ENCODE results near the gene RAP1A. TPM values are rescaled to one million over a fixed set of nuclear protein-coding genes. Genes with fewer than 3 reads are reported as not detected.

The RAP1A gene
- total RNA-seq, 2 donors from 2014 or later, result 126 to 165 TPM

- no peaks in the 10 kb centered on the region for H3K9me3 Mint-ChIP-seq
- H3K36me3 Mint-ChIP-seq, result peaks cover 0 to 5% of the 10 kb centered on the region in 2 donors
- ATAC-seq (no peak), DNase-seq (ENCODE audit: low spot score in 2 of 2) (no peak)
- H3K27ac Mint-ChIP-seq, result no peak overlapping the region
Measured at GRCh38 chr1:111742938-111743549, 123.5 kb downstream of the RAP1A start.

GRCh38 chr1:111743679-111744101 lies 124.1 kb downstream of the RAP1A start:
- Mint-ChIP-seq H3K27ac (no peak overlapping the region), H3K36me3 (peaks cover 0 to 5% of the 10 kb centered on the region in 2 donors), H3K9me3 (no peaks in the 10 kb centered on the region)
- ATAC-seq (no peak), DNase-seq (ENCODE audit: low spot score in 2 of 2) (no peak)

GRCh38 chr1:111745675-111746613 lies 126.4 kb downstream of the RAP1A start:
- Mint-ChIP-seq H3K9me3 (no peaks in the 10 kb centered on the region), H3K36me3 (no peaks in the 10 kb centered on the region), H3K27ac (no peak overlapping the region)
- DNase-seq (ENCODE audit: low spot score in 2 of 2) (no peak), ATAC-seq (no peak)

- no peak for ATAC-seq
Measured at GRCh38 chr1:111746614-111746999, 127.0 kb downstream of the RAP1A start.

GRCh38 chr1:111747282-111747734 lies 127.7 kb downstream of the RAP1A start:
- Mint-ChIP-seq H3K9me3 (no peaks in the 10 kb centered on the region), H3K27ac (no peak overlapping the region), H3K36me3 (no peaks in the 10 kb centered on the region)
- DNase-seq (ENCODE audit: low spot score in 2 of 2) (peak in 1 of 2 donors; percentile 77), ATAC-seq (peak; percentile 88 to 95)

More at GRCh38 chr1:111746614-111746999, 127.0 kb downstream of the RAP1A start:
- Mint-ChIP-seq H3K9me3 (no peaks in the 10 kb centered on the region), H3K36me3 (no peaks in the 10 kb centered on the region), H3K27ac (no peak overlapping the region)
- DNase-seq (ENCODE audit: low spot score in 2 of 2), result no peak

- no peak for DNase-seq (ENCODE audit: low spot score in 2 of 2)
Measured at GRCh38 chr1:111747947-111748346, 128.4 kb downstream of the RAP1A start.

GRCh38 chr1:111749628-111750027 lies 130.0 kb downstream of the RAP1A start:
- Mint-ChIP-seq H3K36me3 (no peaks in the 10 kb centered on the region), H3K27ac (no peak overlapping the region), H3K9me3 (no peaks in the 10 kb centered on the region)
- ATAC-seq (no peak), DNase-seq (ENCODE audit: low spot score in 2 of 2) (no peak)

More at GRCh38 chr1:111747947-111748346, 128.4 kb downstream of the RAP1A start:
- no peaks in the 10 kb centered on the region for H3K36me3 Mint-ChIP-seq
- H3K9me3 Mint-ChIP-seq, result no peaks in the 10 kb centered on the region
- ATAC-seq, result no peak
- H3K27ac Mint-ChIP-seq, result no peak overlapping the region

- ATAC-seq, result no peak
- H3K27ac Mint-ChIP-seq, result no peak overlapping the region
Measured at GRCh38 chr1:111750856-111751255, 131.3 kb downstream of the RAP1A start.

GRCh38 chr1:111751906-111752575 lies 132.5 kb downstream of the RAP1A start:
- Mint-ChIP-seq H3K9me3 (no peaks in the 10 kb centered on the region), H3K27ac (no peak overlapping the region), H3K36me3 (peaks cover 0 to 6% of the 10 kb centered on the region in 2 donors)
- DNase-seq (ENCODE audit: low spot score in 2 of 2) (no peak), ATAC-seq (no peak)

More at GRCh38 chr1:111750856-111751255, 131.3 kb downstream of the RAP1A start:
- DNase-seq (ENCODE audit: low spot score in 2 of 2), result no peak
- Mint-ChIP-seq H3K9me3 (no peaks in the 10 kb centered on the region), H3K36me3 (no peaks in the 10 kb centered on the region)

- ATAC-seq (no peak), DNase-seq (ENCODE audit: low spot score in 2 of 2) (no peak)
- Mint-ChIP-seq H3K9me3 (no peaks in the 10 kb centered on the region), H3K36me3 (peaks cover 5 to 6% of the 10 kb centered on the region in 2 donors), H3K27ac (peak overlapping the region; percentile 93 to 95)
Measured at GRCh38 chr1:111754984-111755330, 135.4 kb downstream of the RAP1A start.

GRCh38 chr1:111755331-111756123 lies 135.9 kb downstream of the RAP1A start, which contains the start of gene DDX20:
DDX20 (plus strand) TSS chr1:111755901; CDS start chr1:111755925, 24 bp downstream.
- no peaks in the 10 kb centered on the region for H3K9me3 Mint-ChIP-seq
- DNase-seq (ENCODE audit: low spot score in 2 of 2), result peak; percentile 92 to 96
- H3K36me3 Mint-ChIP-seq, result peaks cover 5 to 6% of the 10 kb centered on the region in 2 donors
- peak; percentile 94 to 95 for ATAC-seq
- peak within 1 kb of the TSS; percentile 93 to 98 for H3K27ac Mint-ChIP-seq

- no peak for DNase-seq (ENCODE audit: low spot score in 2 of 2)
- peaks cover 5 to 6% of the 10 kb centered on the region in 2 donors for H3K36me3 Mint-ChIP-seq
- ATAC-seq, result peak in 1 of 2 donors; percentile 20
- H3K9me3 Mint-ChIP-seq, result no peaks in the 10 kb centered on the region
- H3K27ac Mint-ChIP-seq, result peak overlapping the region; percentile 93 to 94
Measured at GRCh38 chr1:111756124-111756513, 136.5 kb downstream of the RAP1A start.

GRCh38 chr1:111758373-111758772 lies 138.8 kb downstream of the RAP1A start:
- Mint-ChIP-seq H3K9me3 (no peaks in the 10 kb centered on the region), H3K27ac (peak overlapping the region in 1 of 2 donors; percentile 86), H3K36me3 (peaks cover 6 to 12% of the 10 kb centered on the region in 2 donors)
- ATAC-seq, result no peak
- no peak for DNase-seq (ENCODE audit: low spot score in 2 of 2)

GRCh38 chr1:111761717-111762116 lies 142.1 kb downstream of the RAP1A start:
- Mint-ChIP-seq H3K27ac (no peak overlapping the region), H3K9me3 (no peaks in the 10 kb centered on the region), H3K36me3 (peaks cover 1 to 12% of the 10 kb centered on the region in 2 donors)
- ATAC-seq, result no peak
- no peak for DNase-seq (ENCODE audit: low spot score in 2 of 2)

GRCh38 chr1:111762332-111762731 lies 142.7 kb downstream of the RAP1A start:
- peak overlapping the region in 1 of 2 donors; percentile 70 for H3K27ac Mint-ChIP-seq
- no peaks in the 10 kb centered on the region for H3K9me3 Mint-ChIP-seq
- ATAC-seq (no peak), DNase-seq (ENCODE audit: low spot score in 2 of 2) (no peak)
- H3K36me3 Mint-ChIP-seq, result peaks cover 0 to 12% of the 10 kb centered on the region in 2 donors

All from activated naive CD4-positive, alpha-beta T cell treated with anti-CD3 and anti-CD28 coated beads, Interleukin-2, amount 50 U/mL, for 72 hours (primary cell).